SK-N-SH (cell line): ENCODE data around the gene IDH3B. TPM values are rescaled to one million over a fixed set of nuclear protein-coding genes. Genes with fewer than 3 reads are reported as not detected.

Experiments used
- CTCF ChIA-PET: fragments of 300-600, 350-600 bp; formaldehyde crosslinking; extraction: SDS; loops from one replicate; lab custom pipeline; 2021; lab: Yijun Ruan, JAX
- POLR2A ChIA-PET: fragments of 350-600 bp; sonication (Branson Sonifier 250); formaldehyde crosslinking; extraction: SDS; loops from one replicate; lab custom pipeline; 2020; ENCODE audit warnings: antibody characterized with exemption, inconsistent platforms; lab: Yijun Ruan, JAX
- DNase-seq: peaks from one replicate; pipeline ENCODE4 v3.0.0; 2012
- H2AFZ ChIP-seq: fragments of 200-600 bp; sonication (generic); 2 replicates; pipeline ENCODE4 v1.8.1; 2016; ENCODE audit warnings: antibody characterized with exemption, mild to moderate bottlenecking, low read depth
- H3F3A ChIP-seq: fragments of 200-600 bp; sonication (generic); replicated peaks from 2 replicates; pipeline ENCODE3; 2016; ENCODE audit warnings: antibody characterized with exemption, mild to moderate bottlenecking; ENCODE audit not compliant: insufficient read depth
- H3K27ac ChIP-seq, 2 experiments: fragments of 200-500 bp in 1 of 2; fragments of 200-600 bp in 1 of 2; sonication (Bioruptor generic) in 1 of 2; sonication (generic), shearing (Covaris generic) in 1 of 2; 2 replicates each; pipeline versions ENCODE4 v1.5.1 to v1.6.1; 2014 to 2016; ENCODE audit warnings: low read depth in 2 of 2, inconsistent platforms in 1 of 2, low read length in 1 of 2, mild to moderate bottlenecking in 1 of 2, mixed read lengths in 1 of 2
- H3K27me3 ChIP-seq: fragments of 200-600 bp; sonication (generic), shearing (Covaris generic); 2 replicates; pipeline ENCODE4 v1.6.1; 2016; ENCODE audit warnings: mixed run types; ENCODE audit not compliant: insufficient read depth
- H3K36me3 ChIP-seq, 2 experiments: fragments of 200-500 bp in 1 of 2; fragments of 200-600 bp in 1 of 2; sonication (Bioruptor generic) in 1 of 2; sonication (generic) in 1 of 2; replicated peaks in 1 of 2; 2 replicates each; pipeline versions ENCODE3 to v1.5.1; 2014 to 2016; ENCODE audit warnings: low read length in 1 of 2, mild to moderate bottlenecking in 1 of 2; ENCODE audit not compliant: insufficient read depth in 2 of 2, control insufficient read depth in 1 of 2
- H3K4me1 ChIP-seq, 2 experiments: fragments of 200-500 bp in 1 of 2; fragments of 200-600 bp in 1 of 2; sonication (Bioruptor generic) in 1 of 2; sonication (generic), shearing (Covaris generic) in 1 of 2; 2 replicates each; pipeline versions ENCODE4 v1.5.1 to v1.6.1; 2014 to 2016; ENCODE audit warnings: low read depth in 1 of 2, low read length in 1 of 2, mixed run types in 1 of 2; ENCODE audit not compliant: insufficient read depth in 2 of 2, control insufficient read depth in 1 of 2
- H3K4me2 ChIP-seq: fragments of 200-600 bp; sonication (generic), shearing (Covaris generic); 2 replicates; pipeline ENCODE4 v1.6.1; 2017; ENCODE audit warnings: mixed run types
- H3K4me3 ChIP-seq, 2 experiments: fragments of 200-500 bp in 1 of 2; fragments of 200-600 bp in 1 of 2; sonication (Bioruptor generic) in 1 of 2; sonication (generic), shearing (Covaris generic) in 1 of 2; 2 replicates each; pipeline versions ENCODE4 v1.5.1 to v1.8.1; 2014 to 2016; ENCODE audit warnings: low read depth in 2 of 2, inconsistent platforms in 1 of 2, low read length in 1 of 2, mild to moderate bottlenecking in 1 of 2, mixed read lengths in 1 of 2, moderate library complexity in 1 of 2
- H3K79me2 ChIP-seq: fragments of 200-600 bp; sonication (generic); 2 replicates; pipeline ENCODE4 v1.8.1; 2017; ENCODE audit warnings: mild to moderate bottlenecking; ENCODE audit not compliant: insufficient read depth
- H3K9ac ChIP-seq: fragments of 200-600 bp; sonication (generic); 2 replicates; pipeline ENCODE4 v1.6.1; 2017; ENCODE audit warnings: mixed run types
- H3K9me2 ChIP-seq: fragments of 200-600 bp; sonication (generic); 2 replicates; pipeline ENCODE4 v1.6.1; 2017; ENCODE audit warnings: mixed run types
- H3K9me3 ChIP-seq: fragments of 200-600 bp; sonication (generic); 2 replicates; pipeline ENCODE4 v1.6.1; 2017; ENCODE audit warnings: mixed run types, mild to moderate bottlenecking, moderate library complexity
- H4K20me1 ChIP-seq: fragments of 200-600 bp; sonication (generic); 2 replicates; pipeline ENCODE4 v1.6.1; 2017; ENCODE audit warnings: mild to moderate bottlenecking, mixed run types; ENCODE audit not compliant: insufficient read depth
- EZH2phosphoT487 ChIP-seq: fragments of 200-600 bp; sonication (generic); IDR thresholded peaks from 2 replicates; pipeline ENCODE4 v1.6.1; 2017; ENCODE audit warnings: low read depth, mixed run types, mild to moderate bottlenecking, antibody characterized with exemption, moderate library complexity, borderline replicate concordance
- FOSL2 ChIP-seq: IDR thresholded peaks from 2 replicates; pipeline ENCODE4 v1.4.0; 2012; ENCODE audit warnings: low read depth, mild to moderate bottlenecking, moderate library complexity, borderline replicate concordance
- FOXM1 ChIP-seq: IDR thresholded peaks from 2 replicates; pipeline ENCODE4 v1.4.0; 2012; ENCODE audit warnings: low read depth, mild to moderate bottlenecking
- GABPA ChIP-seq: IDR thresholded peaks from 2 replicates; pipeline ENCODE4 v1.4.0; 2012; ENCODE audit warnings: low read depth, mild to moderate bottlenecking
- JUND ChIP-seq: IDR thresholded peaks from 2 replicates; pipeline ENCODE4 v1.4.0; 2012
- MEF2A ChIP-seq: IDR thresholded peaks from 2 replicates; pipeline ENCODE4 v1.4.0; 2012; ENCODE audit warnings: low read depth, borderline replicate concordance
- MXI1 ChIP-seq: IDR thresholded peaks from 2 replicates; pipeline ENCODE4 v1.6.1; 2012; ENCODE audit warnings: mild to moderate bottlenecking, low read depth, low read length, improper control_type of control experiment
- NFIC ChIP-seq: IDR thresholded peaks from 2 replicates; pipeline ENCODE4 v1.4.0; 2012; ENCODE audit warnings: borderline replicate concordance
- POLR2AphosphoS5 ChIP-seq: IDR thresholded peaks from 2 replicates; pipeline ENCODE4 v1.6.1; 2012; ENCODE audit warnings: low read depth, low read length
- RAD21 ChIP-seq: IDR thresholded peaks from 2 replicates; pipeline ENCODE4 v1.6.1; 2012; ENCODE audit warnings: mild to moderate bottlenecking, low read length
- RFX5 ChIP-seq: IDR thresholded peaks from 2 replicates; pipeline ENCODE4 v1.6.1; 2012; ENCODE audit warnings: mild to moderate bottlenecking, improper control_type of control experiment, low read length
- SIN3A ChIP-seq: IDR thresholded peaks from 2 replicates; pipeline ENCODE4 v1.6.1; 2012; ENCODE audit warnings: low read depth, mild to moderate bottlenecking, low read length, moderate library complexity, borderline replicate concordance
- SMC3 ChIP-seq: IDR thresholded peaks from 2 replicates; pipeline ENCODE4 v1.6.1; 2012; ENCODE audit warnings: low read depth, low read length, improper control_type of control experiment
- TAF1 ChIP-seq: IDR thresholded peaks from 2 replicates; pipeline ENCODE4 v1.6.1; 2012; ENCODE audit warnings: low read depth, mild to moderate bottlenecking, low read length, moderate library complexity, borderline replicate concordance
- TCF12 ChIP-seq: IDR thresholded peaks from 2 replicates; pipeline ENCODE4 v1.4.0; 2012
- TEAD4 ChIP-seq: IDR thresholded peaks from 2 replicates; pipeline ENCODE4 v1.4.0; 2012; ENCODE audit warnings: mild to moderate bottlenecking, borderline replicate concordance; ENCODE audit not compliant: insufficient read depth
- YY1 ChIP-seq: IDR thresholded peaks from 2 replicates; pipeline ENCODE4 v1.4.0; 2012; ENCODE audit warnings: low read depth, mild to moderate bottlenecking
- ZBTB33 ChIP-seq: IDR thresholded peaks from 2 replicates; pipeline ENCODE4 v1.4.0; 2012; ENCODE audit warnings: low read depth, borderline replicate concordance
- WGBS: methylation state at CpG from one replicate; pipeline ENCODE4 v1.1.6; 2017; ENCODE audit warnings: low lambda C conversion rate; 5-methylcytosine and 5-hydroxymethylcytosine counted together
- polyA plus RNA-seq, 3 experiments: library from polyadenylated mRNA; depleted of rRNA; stranded (reverse); fragments of >200 nt; gene quantifications; 2 replicates each; pipeline ENCODE4 v1.2.3, GENCODE V29; 2012
- TF ChIP-seq, protein P1 (sequence below): fragments of 150-350 bp; IDR thresholded peaks from 2 replicates; pipeline ENCODE4 v1.6.1; 2017; ENCODE audit warnings: antibody characterized with exemption, low read length, low read depth, borderline replicate concordance
- TF ChIP-seq, protein P2 (sequence below): fragments of 150-350 bp; IDR thresholded peaks from 2 replicates; pipeline ENCODE4 v1.6.1; 2016; ENCODE audit warnings: mild to moderate bottlenecking, low read depth, low read length

The IDH3B gene
- polyA plus RNA-seq, 1 of the 3 experiments (the other 2 are of a cell fraction): 233 TPM

DNA sequence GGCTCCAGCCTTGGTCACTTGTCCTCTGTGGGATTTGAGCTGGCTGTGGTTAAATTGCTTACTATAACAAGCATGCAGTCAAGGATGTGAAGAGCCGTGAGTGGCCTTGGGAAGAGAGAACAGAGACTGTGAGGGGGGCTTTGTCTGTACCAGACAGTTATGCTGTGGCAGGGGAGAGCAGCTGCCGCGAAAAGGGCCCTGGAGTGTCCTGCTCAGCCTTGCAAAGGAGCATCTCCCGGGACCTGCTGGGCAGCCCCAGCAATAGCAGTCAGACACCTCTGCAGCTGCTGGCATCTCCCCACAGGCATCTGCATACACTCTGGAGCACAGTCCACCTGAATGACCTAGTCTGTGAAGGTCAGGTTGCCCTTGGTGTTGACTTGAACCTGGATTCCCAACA is 34.9 kb upstream of the IDH3B start:
- DNase-seq: no peak
- Histone ChIP-seq H3F3A (no peaks in the 10 kb centered on the region), H3K4me1 (peaks cover 0 to 37% of the 10 kb centered on the region in 2 experiments; a peak in 1 of 4 replicates), H3K79me2 (no peaks in the 10 kb centered on the region; the same call in 1 of the 2 replicates), H3K4me3 (no peak overlapping the region), H3K9me3 (no peaks in the 10 kb centered on the region), H4K20me1 (peaks cover 7% of the 10 kb centered on the region; the same call in 1 of the 2 replicates), H3K4me2 (no peak overlapping the region), H3K9ac (no peak overlapping the region), H3K9me2 (no peaks in the 10 kb centered on the region), H2AFZ (no peak overlapping the region), H3K27me3 (no peaks in the 10 kb centered on the region), H3K36me3 (no peaks in the 10 kb centered on the region), H3K27ac (no peak overlapping the region)
- TF ChIP-seq ZBTB33: no peak
- TF ChIP-seq FOSL2: no peak
- no peak for TF ChIP-seq TCF12
- TF ChIP-seq, protein P1, sequence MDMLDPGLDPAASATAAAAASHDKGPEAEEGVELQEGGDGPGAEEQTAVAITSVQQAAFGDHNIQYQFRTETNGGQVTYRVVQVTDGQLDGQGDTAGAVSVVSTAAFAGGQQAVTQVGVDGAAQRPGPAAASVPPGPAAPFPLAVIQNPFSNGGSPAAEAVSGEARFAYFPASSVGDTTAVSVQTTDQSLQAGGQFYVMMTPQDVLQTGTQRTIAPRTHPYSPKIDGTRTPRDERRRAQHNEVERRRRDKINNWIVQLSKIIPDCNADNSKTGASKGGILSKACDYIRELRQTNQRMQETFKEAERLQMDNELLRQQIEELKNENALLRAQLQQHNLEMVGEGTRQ: no peak
- no peak for TF ChIP-seq MXI1
- TF ChIP-seq POLR2AphosphoS5: no peak
- TF ChIP-seq RAD21: no peak
- TF ChIP-seq YY1: no peak
- TF ChIP-seq GABPA: no peak
- TF ChIP-seq SMC3: no peak
- TF ChIP-seq, protein P2, sequence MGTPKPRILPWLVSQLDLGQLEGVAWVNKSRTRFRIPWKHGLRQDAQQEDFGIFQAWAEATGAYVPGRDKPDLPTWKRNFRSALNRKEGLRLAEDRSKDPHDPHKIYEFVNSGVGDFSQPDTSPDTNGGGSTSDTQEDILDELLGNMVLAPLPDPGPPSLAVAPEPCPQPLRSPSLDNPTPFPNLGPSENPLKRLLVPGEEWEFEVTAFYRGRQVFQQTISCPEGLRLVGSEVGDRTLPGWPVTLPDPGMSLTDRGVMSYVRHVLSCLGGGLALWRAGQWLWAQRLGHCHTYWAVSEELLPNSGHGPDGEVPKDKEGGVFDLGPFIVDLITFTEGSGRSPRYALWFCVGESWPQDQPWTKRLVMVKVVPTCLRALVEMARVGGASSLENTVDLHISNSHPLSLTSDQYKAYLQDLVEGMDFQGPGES: no peak
- no peak for TF ChIP-seq RFX5
- no peak for TF ChIP-seq EZH2phosphoT487
- no peak for TF ChIP-seq FOXM1
- no peak for TF ChIP-seq TAF1
- no peak for TF ChIP-seq JUND
- TF ChIP-seq TEAD4: no peak
- TF ChIP-seq SIN3A: no peak
- TF ChIP-seq MEF2A: no peak
- TF ChIP-seq NFIC: no peak
- ChIA-PET CTCF (interaction anchor here (1.1 to 1.4 kb wide), 2 partner anchors 10 to 153 kb away, joined by 3 to 6 read pairs; no protein-coding TSS in a partner anchor), POLR2A (no interaction called here)
- WGBS: 51% methylated on average over 4 of the region's 4 CpGs
